Endothelial cell of umbilical vein (primary cell): ENCODE measurements around the gene SCFD1.

Experiments used
- CTCF ChIP-seq, 2 donors: IDR thresholded peaks; 1 replicate in 1 of 2; 2 replicates in 1 of 2; pipeline ENCODE4 v1.5.1; 2011; ENCODE audit warnings: low read length in 2 of 2, mild to moderate bottlenecking in 2 of 2, moderate library complexity in 2 of 2, control low read depth in 1 of 2, inconsistent platforms in 1 of 2, low read depth in 1 of 2; ENCODE audit not compliant: insufficient read depth in 1 of 2; ENCODE audit errors: extremely low read depth in 1 of 2
- EZH2 ChIP-seq: IDR thresholded peaks from 2 replicates; pipeline ENCODE4 v1.6.1; 2012; ENCODE audit warnings: borderline replicate concordance, low read depth, mild to moderate bottlenecking, moderate library complexity, low read length, inconsistent platforms; ENCODE audit not compliant: severe bottlenecking
- FOS ChIP-seq: IDR thresholded peaks from 2 replicates; pipeline ENCODE4 v1.6.1; 2011; ENCODE audit warnings: mild to moderate bottlenecking, low read length, moderate library complexity, borderline replicate concordance; ENCODE audit not compliant: insufficient read depth
- GATA2 ChIP-seq: IDR thresholded peaks from 2 replicates; pipeline ENCODE4 v1.7.0; 2011; ENCODE audit warnings: low read depth, mild to moderate bottlenecking, moderate library complexity, mixed read lengths, low read length; ENCODE audit not compliant: insufficient read length, insufficient read depth
- JUN ChIP-seq: IDR thresholded peaks from 2 replicates; pipeline ENCODE4 v1.6.1; 2011; ENCODE audit warnings: borderline replicate concordance, low read depth; ENCODE audit not compliant: insufficient read length, insufficient read depth
- MYC ChIP-seq: IDR thresholded peaks from one replicate; pipeline ENCODE4 v1.6.1; 2011; ENCODE audit warnings: mild to moderate bottlenecking, low read depth, low read length
- POLR2A ChIP-seq: IDR thresholded peaks from 2 replicates; pipeline ENCODE4 v1.6.1; 2012; ENCODE audit warnings: low read depth, mild to moderate bottlenecking, control low read depth, low read length
- POLR2AphosphoS5 ChIP-seq: IDR thresholded peaks from 2 replicates; pipeline ENCODE4 v1.6.1; 2012; ENCODE audit warnings: low read depth, mild to moderate bottlenecking, control low read depth, low read length, moderate library complexity; ENCODE audit not compliant: insufficient read depth
- TF ChIP-seq, protein P1 (sequence below): IDR thresholded peaks from 2 replicates; pipeline ENCODE4 v1.6.1; 2011; ENCODE audit not compliant: insufficient read depth, insufficient read length

- TF ChIP-seq CTCF (IDR thresholded peaks at IDR 0.05; ENCODE audit: extremely low read depth in 1 of 2, insufficient read depth in 1 of 2, low read depth in 1 of 2, low read length in 2 of 2) (no peak), POLR2AphosphoS5 (no peak), EZH2 (no peak), MYC (no peak), JUN (no peak), POLR2A (no peak), GATA2 (no peak), FOS (no peak)
- TF ChIP-seq, protein P1, sequence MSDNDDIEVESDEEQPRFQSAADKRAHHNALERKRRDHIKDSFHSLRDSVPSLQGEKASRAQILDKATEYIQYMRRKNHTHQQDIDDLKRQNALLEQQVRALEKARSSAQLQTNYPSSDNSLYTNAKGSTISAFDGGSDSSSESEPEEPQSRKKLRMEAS: no peak
Observed at GRCh38 chr14:30771595-30771994, 149.5 kb downstream of the SCFD1 start.
